ENCODE data around the gene ZNF330. TPM values are rescaled to one million over a fixed set of nuclear protein-coding genes. Genes with fewer than 3 reads are reported as not detected.

The ZNF330 gene
- total RNA-seq, 1 donor from 2014 or later: 31.4 TPM

DNA sequence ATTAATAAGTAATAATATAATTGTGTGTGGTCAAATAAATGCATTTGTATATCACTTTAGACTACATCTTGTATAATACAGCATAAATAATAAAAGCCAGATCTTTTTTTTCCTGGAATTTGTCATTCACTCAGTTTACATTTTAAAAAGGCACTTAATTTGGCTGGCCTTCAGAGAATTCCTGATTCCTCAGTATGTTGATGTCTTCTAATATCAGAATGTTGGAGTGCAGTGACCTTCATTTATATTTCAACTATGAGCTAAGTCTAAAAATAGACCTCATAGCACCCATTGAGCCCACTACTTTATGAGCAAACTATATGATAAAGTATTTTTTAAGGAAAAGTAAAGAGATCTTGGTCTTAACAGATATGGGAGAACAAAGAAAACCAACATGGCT lies 27.8 kb downstream of the ZNF330 start:
- no peak for DNase-seq (ENCODE audit: low spot score, unreplicated experiment)
- no peaks in the 10 kb centered on the region for H3K36me3 Mint-ChIP-seq (ENCODE audit: insufficient read depth)
- H3K4me3 Mint-ChIP-seq (ENCODE audit: low read depth): no peak overlapping the region
- no peak for TF ChIP-seq CTCF (IDR thresholded peaks at IDR 0.05; ENCODE audit: unreplicated experiment)
- peaks cover 3% of the 10 kb centered on the region for H3K4me1 Mint-ChIP-seq (ENCODE audit: low read depth)
- H3K27ac Mint-ChIP-seq: no peak overlapping the region
- H3K27me3 Mint-ChIP-seq: no peaks in the 10 kb centered on the region
- H3K9me3 Mint-ChIP-seq (ENCODE audit: low read depth): no peaks in the 10 kb centered on the region

DNA sequence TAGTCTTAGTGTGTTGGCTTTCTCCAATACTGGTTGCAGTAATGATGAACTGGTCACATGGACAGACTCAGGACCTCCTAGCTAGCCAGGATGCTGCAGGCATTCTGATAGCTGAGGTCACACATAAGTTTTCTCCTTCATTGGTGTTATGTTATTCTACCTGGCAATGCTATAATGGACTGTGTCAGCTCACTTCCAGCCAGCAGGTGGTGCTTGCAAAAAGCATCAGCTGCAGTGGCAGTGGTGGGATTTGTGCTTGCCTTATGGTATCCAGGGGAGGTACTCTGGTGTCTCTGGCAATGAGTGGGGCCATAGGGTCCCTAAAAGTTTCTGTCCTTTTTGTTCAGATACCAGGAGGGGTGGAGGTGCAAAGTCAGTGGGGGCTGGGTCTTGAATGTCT lies 33.6 kb downstream of the ZNF330 start:
- H3K9me3 Mint-ChIP-seq (ENCODE audit: low read depth): no peaks in the 10 kb centered on the region
- no peak overlapping the region for H3K4me3 Mint-ChIP-seq (ENCODE audit: low read depth)
- H3K4me1 Mint-ChIP-seq (ENCODE audit: low read depth): no peaks in the 10 kb centered on the region
- DNase-seq (ENCODE audit: low spot score, unreplicated experiment): no peak
- H3K27me3 Mint-ChIP-seq: no peaks in the 10 kb centered on the region
- TF ChIP-seq CTCF (IDR thresholded peaks at IDR 0.05; ENCODE audit: unreplicated experiment): peak; percentile 22
- peak overlapping the region; percentile 64 for H3K27ac Mint-ChIP-seq
- H3K36me3 Mint-ChIP-seq (ENCODE audit: insufficient read depth): no peaks in the 10 kb centered on the region

GRCh38 chr4:141255016-141255415 lies 34.3 kb downstream of the ZNF330 start:
- no peak for TF ChIP-seq CTCF (IDR thresholded peaks at IDR 0.05; ENCODE audit: unreplicated experiment)
- no peak overlapping the region for H3K4me3 Mint-ChIP-seq (ENCODE audit: low read depth)
- DNase-seq (ENCODE audit: low spot score, unreplicated experiment): no peak
- no peaks in the 10 kb centered on the region for H3K27me3 Mint-ChIP-seq
- H3K36me3 Mint-ChIP-seq (ENCODE audit: insufficient read depth): no peaks in the 10 kb centered on the region
- H3K27ac Mint-ChIP-seq: no peak overlapping the region
- no peaks in the 10 kb centered on the region for H3K9me3 Mint-ChIP-seq (ENCODE audit: low read depth)
- no peaks in the 10 kb centered on the region for H3K4me1 Mint-ChIP-seq (ENCODE audit: low read depth)

DNA sequence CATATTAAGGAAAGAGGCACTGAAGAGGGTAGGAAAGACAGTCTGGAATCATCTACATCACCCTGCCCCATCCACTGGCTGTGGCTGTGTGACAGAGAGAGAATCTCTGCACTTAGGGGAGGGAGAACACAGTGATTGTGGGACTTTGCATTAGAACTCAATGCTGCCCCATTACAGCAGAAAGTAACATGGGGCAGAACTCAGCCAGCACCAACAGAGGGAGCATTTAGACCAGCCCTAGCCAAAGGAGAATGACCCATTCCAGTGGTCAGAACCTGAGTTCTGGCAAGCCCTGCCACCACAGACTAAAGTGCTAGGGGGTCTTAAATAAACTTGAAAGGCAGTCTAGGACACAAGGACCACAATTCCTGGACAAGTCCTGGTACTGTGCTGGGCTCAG lies 37.9 kb downstream of the ZNF330 start:
- no peak for DNase-seq (ENCODE audit: low spot score, unreplicated experiment)
- no peaks in the 10 kb centered on the region for H3K4me1 Mint-ChIP-seq (ENCODE audit: low read depth)
- no peaks in the 10 kb centered on the region for H3K36me3 Mint-ChIP-seq (ENCODE audit: insufficient read depth)
- H3K27ac Mint-ChIP-seq: no peak overlapping the region
- no peaks in the 10 kb centered on the region for H3K9me3 Mint-ChIP-seq (ENCODE audit: low read depth)
- TF ChIP-seq CTCF (IDR thresholded peaks at IDR 0.05; ENCODE audit: unreplicated experiment): no peak
- no peaks in the 10 kb centered on the region for H3K27me3 Mint-ChIP-seq
- H3K4me3 Mint-ChIP-seq (ENCODE audit: low read depth): no peak overlapping the region

DNA sequence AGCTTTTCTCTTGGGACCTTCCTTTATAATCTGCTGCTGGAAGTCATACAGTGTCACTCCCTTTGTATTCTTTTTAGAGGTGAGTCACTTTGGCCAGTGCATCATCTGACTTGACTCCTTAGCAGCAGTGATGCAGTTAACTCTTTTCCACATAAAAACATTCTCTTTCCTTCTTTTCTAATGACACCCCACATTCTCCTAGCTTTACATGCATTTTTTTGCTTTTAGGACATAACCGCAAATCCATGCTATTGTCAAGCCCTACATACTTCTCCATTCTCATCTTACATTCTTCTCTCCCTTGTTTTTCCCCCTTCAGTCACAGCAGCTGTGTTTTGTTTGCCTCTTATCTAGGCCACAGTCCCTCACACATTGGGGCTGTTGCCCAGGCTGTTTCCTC lies 55.1 kb downstream of the ZNF330 start:
- Mint-ChIP-seq H3K9me3 (ENCODE audit: low read depth) (no peaks in the 10 kb centered on the region), H3K27me3 (no peaks in the 10 kb centered on the region), H3K36me3 (ENCODE audit: insufficient read depth) (no peaks in the 10 kb centered on the region), H3K4me3 (ENCODE audit: low read depth) (no peak overlapping the region), H3K27ac (no peak overlapping the region), H3K4me1 (ENCODE audit: low read depth) (peaks cover 33% of the 10 kb centered on the region)
- no peak for TF ChIP-seq CTCF (IDR thresholded peaks at IDR 0.05; ENCODE audit: unreplicated experiment)
- DNase-seq (ENCODE audit: low spot score, unreplicated experiment): no peak
